GM19467 (cell line): ENCODE measurements around the gene CCDC74B.
"Not testable (repeated sequence)": the region's sequence is repeated elsewhere in the genome, so short reads cannot be mapped to it uniquely, and the experiment has no call there.

Experiments
- ATAC-seq: cut with Tn5 transposase; IDR thresholded peaks from one replicate; pipeline ENCODE4 v1.9.1; 2021; ENCODE audit warnings: mild to moderate bottlenecking, moderate library complexity; ENCODE audit not compliant: unreplicated experiment

CCDC74B gene

GRCh38 chr2:130102597-130103363 lies 42.1 kb downstream of the CCDC74B start:
- ATAC-seq: not testable (repeated sequence)
